Measurements from ENCODE around the gene TP53TG5.
"Not testable (repeated sequence)": the region's sequence is repeated elsewhere in the genome, so short reads cannot be mapped to it uniquely, and the experiment has no call there.

Gene TP53TG5

GRCh38 chr20:45366631-45367030 lies 11.5 kb downstream of the TP53TG5 start:
- no peak for DNase-seq (ENCODE audit: low read depth in 3 of 3, low spot score in 1 of 3)

GRCh38 chr20:45366192-45366591 lies 11.9 kb downstream of the TP53TG5 start:
- no peak for DNase-seq (ENCODE audit: low read depth in 3 of 3, low spot score in 1 of 3)

- DNase-seq (ENCODE audit: low read depth in 3 of 3, low spot score in 1 of 3) = no peak
These were observed 12.6 kb downstream of the TP53TG5 start for GRCh38 chr20:45365444-45365970.

- DNase-seq (ENCODE audit: low read depth in 3 of 3, low spot score in 1 of 3) = no peak
These were observed 14.3 kb downstream of the TP53TG5 start for GRCh38 chr20:45363611-45364492.

GRCh38 chr20:45362804-45363610 lies 15.1 kb downstream of the TP53TG5 start, which contains the start of gene SYS1:
Gene SYS1, plus strand, starts transcription at chr20:45363156. Its CDS starts 376 bp downstream, at chr20:45363532.
- DNase-seq (ENCODE audit: low read depth in 3 of 3, low spot score in 1 of 3) = peak; percentile 97 to 98 (median 98)

- DNase-seq (ENCODE audit: low read depth in 3 of 3, low spot score in 1 of 3) = no peak
These were observed 16.3 kb downstream of the TP53TG5 start for GRCh38 chr20:45361793-45362192.

GRCh38 chr20:45359406-45360148 lies 18.5 kb downstream of the TP53TG5 start:
- DNase-seq (ENCODE audit: low read depth in 3 of 3, low spot score in 1 of 3) = no peak

- no peak for DNase-seq (ENCODE audit: low read depth in 3 of 3, low spot score in 1 of 3)
These were observed 19.1 kb downstream of the TP53TG5 start for GRCh38 chr20:45359069-45359405.

GRCh38 chr20:45358282-45359068 lies 19.6 kb downstream of the TP53TG5 start:
- no peak for DNase-seq (ENCODE audit: low read depth in 3 of 3, low spot score in 1 of 3)

GRCh38 chr20:45355209-45356084 lies 22.7 kb downstream of the TP53TG5 start:
- DNase-seq (ENCODE audit: low read depth in 3 of 3, low spot score in 1 of 3) = no peak

- no peak for DNase-seq (ENCODE audit: low read depth in 3 of 3, low spot score in 1 of 3)
These were observed 23.5 kb downstream of the TP53TG5 start for GRCh38 chr20:45354423-45355208.

GRCh38 chr20:45353746-45354145 lies 24.4 kb downstream of the TP53TG5 start:
- DNase-seq (ENCODE audit: low read depth in 3 of 3, low spot score in 1 of 3) = no peak

- no peak for DNase-seq (ENCODE audit: low read depth in 3 of 3, low spot score in 1 of 3)
These were observed 25.4 kb downstream of the TP53TG5 start for GRCh38 chr20:45352729-45353128.

GRCh38 chr20:45350795-45351194 lies 27.3 kb downstream of the TP53TG5 start:
- DNase-seq (ENCODE audit: low read depth in 3 of 3, low spot score in 1 of 3) = not testable (repeated sequence)

- no peak for DNase-seq (ENCODE audit: low read depth in 3 of 3, low spot score in 1 of 3)
These were observed 27.9 kb downstream of the TP53TG5 start for GRCh38 chr20:45350217-45350616.

- peak; percentile 23 to 61 (median 47) for DNase-seq (ENCODE audit: low read depth in 3 of 3, low spot score in 1 of 3)
These were observed 30.0 kb downstream of the TP53TG5 start, which contains the start of gene SDC4 for GRCh38 chr20:45347936-45348778. Gene SDC4, minus strand, starts transcription at chr20:45348424. Its CDS starts 40 bp downstream, at chr20:45348384.

- DNase-seq (ENCODE audit: low read depth in 3 of 3, low spot score in 1 of 3) = no peak
These were observed 30.7 kb downstream of the TP53TG5 start for GRCh38 chr20:45347297-45347935.
